T-helper 2 cell treated with Interferon-gamma antibody and Interleukin-4, amounts not matched to agents 5 μg/mL and 100 μg/mL, for 36 hours (primary cell): ENCODE results near the gene PPP2R2C.

Experiments
- DNase-seq: peaks from one replicate; pipeline ENCODE4 v3.0.0; 2021; ENCODE audit warnings: low spot score
- H3K27ac Mint-ChIP-seq: one replicate; pipeline ENCODE4 v1.8.0; 2021; ENCODE audit warnings: mild to moderate bottlenecking, mixed read lengths
- H3K27me3 Mint-ChIP-seq: one replicate; pipeline ENCODE4 v1.8.0; 2021; ENCODE audit warnings: low read depth, mixed read lengths
- H3K36me3 Mint-ChIP-seq: one replicate; pipeline ENCODE4 v1.8.0; 2021; ENCODE audit warnings: low read depth, mixed read lengths
- H3K4me1 Mint-ChIP-seq: one replicate; pipeline ENCODE4 v1.8.0; 2021; ENCODE audit warnings: low read depth, mixed read lengths
- H3K4me3 Mint-ChIP-seq: one replicate; pipeline ENCODE4 v1.8.0; 2022; ENCODE audit warnings: mild to moderate bottlenecking, moderate library complexity, mixed read lengths
- H3K9me3 Mint-ChIP-seq: one replicate; pipeline ENCODE4 v1.8.0; 2021; ENCODE audit warnings: mixed read lengths

Gene PPP2R2C

DNA sequence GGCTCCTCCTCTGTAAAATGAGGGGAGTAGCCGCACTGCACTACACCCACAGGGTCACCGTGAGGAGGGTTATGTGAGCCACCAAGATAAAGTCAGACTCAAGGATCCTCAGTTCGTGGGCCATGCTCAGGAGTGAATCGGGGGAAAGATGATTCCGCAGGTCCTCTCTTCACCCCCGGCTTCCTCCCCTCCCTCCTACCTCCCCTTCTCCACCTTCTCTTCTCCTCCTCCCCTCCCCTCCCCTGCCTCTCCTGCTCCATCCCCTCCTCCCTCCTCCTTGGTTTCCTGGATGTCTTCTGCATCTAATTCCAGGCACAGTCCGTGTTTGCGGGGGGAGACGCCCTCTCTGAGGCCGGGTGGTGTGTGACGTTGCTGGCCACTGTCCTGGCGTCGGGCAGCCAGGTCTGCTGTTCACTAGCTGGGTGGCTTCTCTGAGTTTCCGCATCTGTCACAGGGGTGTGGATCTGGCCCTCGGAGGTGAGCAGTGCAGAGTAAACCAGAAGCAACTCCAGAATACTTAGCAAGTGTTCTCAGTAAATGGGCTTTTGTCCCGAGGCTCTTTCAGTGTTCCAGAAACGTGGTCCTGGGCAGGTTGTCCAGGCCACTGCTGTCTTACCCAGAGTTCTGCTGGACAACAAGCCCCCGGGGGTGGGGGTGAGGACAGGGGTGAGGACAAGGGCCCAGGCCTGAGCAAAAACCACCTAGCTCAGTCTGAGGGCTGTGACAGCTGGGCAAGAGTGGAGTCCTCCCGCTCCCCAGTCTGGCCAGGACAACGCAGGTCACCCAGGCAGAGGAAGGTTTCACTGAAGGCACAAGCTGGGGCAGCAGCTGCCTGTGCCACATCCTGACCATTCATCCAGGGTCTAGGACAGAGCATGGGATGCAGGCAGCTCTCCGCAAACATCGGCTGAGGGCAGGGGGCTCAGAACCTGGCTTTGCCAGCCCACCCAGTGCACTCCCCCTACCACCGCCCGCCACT lies 92.4 kb downstream of the PPP2R2C start:
- Mint-ChIP-seq H3K9me3 (no peaks in the 10 kb centered on the region), H3K4me3 (no peak overlapping the region), H3K27me3 (peaks cover 9% of the 10 kb centered on the region), H3K27ac (no peak overlapping the region), H3K36me3 (no peaks in the 10 kb centered on the region), H3K4me1 (no peaks in the 10 kb centered on the region)
- no peak for DNase-seq

DNA sequence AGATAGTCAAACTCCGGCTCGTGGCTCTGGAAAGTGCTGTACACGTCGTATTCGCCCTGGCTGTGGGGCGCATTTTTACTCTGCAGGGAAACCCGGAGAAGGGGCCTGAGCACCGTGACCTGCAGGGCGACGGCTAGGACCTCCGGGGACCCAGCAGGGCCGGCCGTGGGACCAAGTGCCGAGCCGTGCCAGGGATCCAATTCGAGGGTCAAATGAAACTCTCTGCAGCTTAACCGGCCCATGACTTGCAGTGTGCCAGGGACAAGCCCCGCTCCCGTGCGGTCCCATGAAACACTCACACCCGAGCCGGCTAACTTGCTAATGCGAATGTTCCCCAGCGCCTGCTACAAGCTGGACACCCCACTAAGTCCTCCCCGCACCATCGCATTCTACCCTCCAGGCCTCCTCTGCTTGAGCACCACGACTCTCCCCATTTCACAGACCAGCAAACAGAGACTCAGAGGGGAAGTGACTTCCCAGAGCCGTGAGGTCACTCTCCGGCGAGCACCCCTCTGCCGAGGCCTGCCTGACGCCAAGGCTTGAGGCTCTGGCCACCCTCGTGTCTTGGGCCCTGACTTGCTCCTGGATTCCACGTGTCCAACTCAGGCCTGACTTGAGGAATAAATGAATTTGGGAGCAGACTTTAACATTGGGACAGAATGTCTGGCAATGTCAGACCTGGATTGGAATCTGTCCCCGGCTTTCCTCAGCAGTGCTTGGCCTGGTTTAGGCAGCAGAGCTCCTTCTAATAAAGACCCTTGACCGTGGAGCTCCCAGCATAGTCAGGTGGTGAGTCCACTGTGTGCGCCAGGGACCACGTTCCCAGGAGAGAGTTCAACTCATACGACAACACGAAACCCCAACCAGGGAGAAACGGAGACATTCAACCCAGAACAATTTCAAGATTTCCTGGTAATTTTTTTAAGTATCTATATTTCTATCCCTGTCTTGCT lies 93.6 kb downstream of the PPP2R2C start:
- Mint-ChIP-seq H3K4me1 (no peaks in the 10 kb centered on the region), H3K36me3 (no peaks in the 10 kb centered on the region), H3K4me3 (no peak overlapping the region), H3K27me3 (peaks cover 9% of the 10 kb centered on the region), H3K9me3 (no peaks in the 10 kb centered on the region), H3K27ac (no peak overlapping the region)
- DNase-seq, result no peak

DNA sequence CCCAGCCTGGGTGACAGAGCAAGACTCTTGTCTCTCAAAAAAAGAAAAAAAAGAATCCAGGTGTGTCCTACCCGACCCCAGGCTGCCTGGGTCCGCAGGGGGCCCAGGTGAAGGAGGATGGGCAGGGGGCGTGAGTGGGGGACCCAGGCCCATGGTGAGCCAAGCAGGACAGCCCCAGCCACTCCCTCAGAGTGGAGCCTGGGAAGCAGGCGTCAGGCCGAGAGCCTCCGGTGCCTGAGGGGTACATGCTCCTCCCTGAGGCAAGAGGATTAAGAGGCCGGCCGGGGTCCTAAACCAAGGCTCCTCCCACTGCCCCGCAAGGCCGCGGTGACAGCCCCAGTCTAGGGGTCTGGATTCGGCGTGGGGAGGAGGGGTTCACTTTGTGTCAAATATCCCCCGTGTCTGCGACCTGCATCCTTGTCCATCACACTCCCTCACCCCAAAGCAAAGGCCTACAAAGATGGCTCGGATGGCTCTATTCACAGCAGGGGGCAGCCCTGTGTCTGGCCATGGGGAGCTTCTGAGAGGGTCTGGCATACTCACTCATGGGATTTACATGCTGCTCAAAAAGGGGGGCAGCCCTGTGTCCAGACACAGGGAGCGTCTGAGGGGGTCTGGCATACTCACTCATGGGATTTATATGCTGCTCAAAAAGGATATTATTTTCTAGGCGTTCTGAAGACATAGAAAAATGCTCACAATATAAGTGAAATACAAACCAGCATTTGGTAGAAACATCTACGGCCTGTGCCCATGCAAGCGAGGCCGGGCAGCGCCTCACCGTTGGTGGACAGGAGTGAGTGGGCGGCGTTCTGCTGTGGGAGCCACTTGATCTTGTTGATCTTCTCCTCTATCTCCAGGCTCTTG lies 94.6 kb downstream of the PPP2R2C start:
- Mint-ChIP-seq H3K4me1 (no peaks in the 10 kb centered on the region), H3K9me3 (no peaks in the 10 kb centered on the region), H3K27me3 (peaks cover 9% of the 10 kb centered on the region), H3K27ac (no peak overlapping the region), H3K4me3 (no peak overlapping the region), H3K36me3 (no peaks in the 10 kb centered on the region)
- no peak for DNase-seq

DNA sequence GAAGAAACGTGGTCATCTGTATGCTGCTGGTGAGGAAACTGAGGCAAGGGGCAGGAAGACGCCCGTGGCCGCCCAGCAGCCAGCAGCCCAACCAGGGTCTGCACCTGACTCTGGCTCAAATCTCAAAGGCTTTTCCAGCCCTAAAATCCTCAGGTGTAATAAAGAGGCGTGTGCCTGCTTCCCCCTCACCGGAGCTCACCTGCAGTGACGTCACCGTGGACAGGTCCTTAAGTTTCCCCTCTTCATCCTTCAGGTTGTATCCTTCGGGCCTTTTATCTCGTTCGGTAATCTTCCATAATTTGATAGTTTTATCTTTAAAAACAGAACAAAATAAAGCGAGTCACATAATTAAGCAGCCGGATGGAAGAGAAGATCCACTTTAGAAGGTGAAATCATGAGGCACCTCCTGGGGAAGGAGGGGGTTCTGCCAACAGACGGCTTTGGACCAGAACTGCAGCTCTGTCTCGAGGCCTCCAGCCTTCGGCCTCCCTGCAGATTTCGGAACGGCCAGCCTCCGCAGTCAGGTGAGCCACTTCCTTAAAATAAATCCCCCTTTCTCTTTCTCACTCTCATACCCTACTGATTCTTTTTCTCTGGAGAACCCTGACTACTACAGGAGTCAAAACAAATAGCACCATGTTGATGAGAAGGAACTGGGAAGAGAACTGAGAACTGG lies 96.7 kb downstream of the PPP2R2C start:
- Mint-ChIP-seq H3K27ac (no peak overlapping the region), H3K4me3 (no peak overlapping the region), H3K36me3 (no peaks in the 10 kb centered on the region), H3K9me3 (no peaks in the 10 kb centered on the region), H3K27me3 (peaks cover 9% of the 10 kb centered on the region), H3K4me1 (no peaks in the 10 kb centered on the region)
- no peak for DNase-seq

DNA sequence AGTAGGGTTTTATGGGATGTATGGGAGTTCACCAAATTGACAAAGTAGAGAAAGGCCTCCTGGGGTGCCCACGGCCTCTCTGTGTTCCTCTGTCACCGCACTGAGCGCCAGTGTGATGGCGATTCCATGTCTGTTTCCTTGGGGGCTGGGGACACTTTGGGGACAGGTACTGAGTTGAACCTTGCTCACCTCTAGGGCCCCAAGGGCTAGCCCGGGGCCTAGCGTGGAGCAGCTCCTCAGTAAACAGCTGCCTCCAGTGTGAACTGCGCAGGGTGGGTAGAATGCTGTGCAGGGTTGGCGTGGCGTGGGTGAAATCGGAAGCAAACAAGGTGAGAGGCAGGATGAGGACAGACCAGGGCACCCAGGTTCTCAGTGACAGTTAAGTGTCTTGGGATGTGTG lies 97.8 kb downstream of the PPP2R2C start:
- Mint-ChIP-seq H3K27ac (no peak overlapping the region), H3K9me3 (no peaks in the 10 kb centered on the region), H3K4me1 (no peaks in the 10 kb centered on the region), H3K36me3 (no peaks in the 10 kb centered on the region), H3K4me3 (no peak overlapping the region), H3K27me3 (peaks cover 4% of the 10 kb centered on the region)
- DNase-seq, result no peak

DNA sequence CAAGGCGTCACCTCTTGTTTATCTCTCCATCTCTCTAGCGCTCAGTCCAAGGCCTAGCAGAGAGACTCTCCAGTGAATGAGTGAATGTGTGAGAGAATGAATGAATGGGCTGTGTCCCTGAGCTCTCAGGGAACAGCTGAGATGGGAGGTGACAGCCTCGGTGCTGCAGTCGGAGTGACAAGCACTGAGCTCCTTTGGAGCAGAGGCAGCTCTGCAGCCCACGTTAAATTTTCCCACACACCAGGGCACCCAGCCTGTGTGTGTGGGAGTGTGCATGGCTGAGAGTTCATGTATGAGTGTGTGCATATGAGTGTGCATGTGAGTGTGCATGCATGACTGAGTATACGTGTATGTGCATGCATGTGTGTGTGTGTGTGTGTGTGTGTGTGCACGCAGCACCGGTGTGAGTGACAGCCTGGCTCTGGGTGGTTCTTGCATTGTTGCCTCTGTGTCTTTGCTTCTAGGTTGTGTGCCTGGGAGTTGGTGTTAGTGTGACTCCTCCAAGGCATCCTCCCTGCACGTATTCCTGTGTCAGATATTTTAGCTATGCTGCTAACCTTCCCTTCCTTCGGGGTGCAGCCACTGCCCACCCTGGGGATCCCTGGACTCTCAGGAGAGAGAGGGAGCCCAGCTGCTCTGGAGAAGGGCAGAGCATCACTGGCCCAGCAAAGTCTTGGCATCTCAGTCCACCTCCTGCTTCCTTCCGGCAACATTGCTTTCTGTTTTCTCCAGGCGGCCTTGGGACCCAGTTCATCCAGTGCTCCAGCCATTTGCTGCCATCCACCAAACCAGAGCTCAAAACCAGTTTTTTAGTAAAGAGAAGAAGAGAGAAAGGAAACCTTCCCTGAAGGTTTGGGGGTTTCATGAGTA lies 98.6 kb downstream of the PPP2R2C start:
- Mint-ChIP-seq H3K9me3 (no peaks in the 10 kb centered on the region), H3K36me3 (no peaks in the 10 kb centered on the region), H3K27ac (no peak overlapping the region), H3K4me1 (no peaks in the 10 kb centered on the region), H3K27me3 (peaks cover under 1% of the 10 kb centered on the region), H3K4me3 (no peak overlapping the region)
- DNase-seq, result no peak

DNA sequence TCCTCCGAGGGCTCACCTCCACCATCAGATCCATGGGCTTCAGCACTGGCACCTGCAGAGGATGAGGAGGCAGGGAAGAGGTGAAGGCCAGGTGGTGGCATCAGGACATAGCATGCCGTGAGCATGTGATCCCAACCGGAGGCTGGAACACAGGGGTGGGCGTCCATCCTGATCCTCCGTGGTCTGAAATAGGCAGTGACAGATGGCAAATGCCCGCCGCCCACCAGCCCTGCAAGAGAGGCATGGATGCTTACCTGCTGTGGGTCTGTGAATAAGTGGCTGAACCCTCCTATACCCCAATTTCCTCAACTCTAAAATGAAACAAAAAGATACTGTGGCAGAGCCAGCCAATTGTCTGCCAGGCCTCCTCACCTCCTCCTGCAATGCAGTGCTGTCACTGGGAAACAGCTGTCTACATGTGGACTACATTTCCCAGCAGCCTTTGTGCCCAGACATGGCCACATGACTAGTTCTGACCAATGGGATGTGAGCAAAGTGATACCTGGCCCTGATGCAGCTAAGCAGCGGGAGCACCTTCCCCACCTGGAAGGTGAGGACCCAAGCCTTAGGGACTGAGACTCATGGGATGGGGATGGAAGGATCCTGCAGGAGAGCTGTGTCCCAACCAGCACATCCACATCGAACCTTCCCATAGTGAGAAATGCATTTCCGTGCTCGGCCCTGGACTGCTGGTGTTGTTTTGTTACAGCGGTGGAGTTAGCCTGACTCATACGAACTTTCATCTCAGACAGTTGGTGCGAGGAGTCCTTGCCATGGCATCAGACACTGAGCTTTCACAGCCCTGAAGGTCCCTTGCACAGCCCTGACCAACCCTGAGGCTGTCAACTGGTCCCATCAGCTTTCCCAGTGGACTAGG lies 99.5 kb downstream of the PPP2R2C start:
- H3K4me1 Mint-ChIP-seq, result no peaks in the 10 kb centered on the region
- H3K27me3 Mint-ChIP-seq, result no peaks in the 10 kb centered on the region
- H3K36me3 Mint-ChIP-seq, result no peaks in the 10 kb centered on the region
- no peak overlapping the region for H3K4me3 Mint-ChIP-seq
- no peaks in the 10 kb centered on the region for H3K9me3 Mint-ChIP-seq
- H3K27ac Mint-ChIP-seq, result no peak overlapping the region
- DNase-seq, result peak; percentile 5

DNA sequence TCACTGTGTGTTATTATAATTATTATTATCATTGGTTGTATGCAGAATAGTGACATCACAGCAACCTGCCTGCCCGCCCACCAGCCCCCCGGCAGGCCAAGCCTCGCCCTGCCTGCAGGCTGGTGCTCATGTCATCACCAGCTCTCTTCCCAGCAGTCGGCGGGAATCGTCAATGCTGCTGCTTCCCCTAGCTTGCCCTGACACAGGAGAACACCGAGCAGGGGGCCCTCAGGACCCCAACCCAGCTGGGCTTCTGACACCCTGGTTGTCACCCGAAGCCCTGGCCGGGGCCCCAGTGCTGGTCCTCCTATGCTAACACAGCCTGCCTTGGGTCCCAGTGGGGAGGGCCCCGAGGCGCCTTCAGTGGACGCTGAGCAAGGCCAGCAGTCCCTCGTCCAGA lies 100.6 kb downstream of the PPP2R2C start:
- Mint-ChIP-seq H3K27me3 (no peaks in the 10 kb centered on the region), H3K4me1 (no peaks in the 10 kb centered on the region), H3K36me3 (no peaks in the 10 kb centered on the region), H3K27ac (no peak overlapping the region), H3K9me3 (no peaks in the 10 kb centered on the region), H3K4me3 (no peak overlapping the region)
- no peak for DNase-seq

DNA sequence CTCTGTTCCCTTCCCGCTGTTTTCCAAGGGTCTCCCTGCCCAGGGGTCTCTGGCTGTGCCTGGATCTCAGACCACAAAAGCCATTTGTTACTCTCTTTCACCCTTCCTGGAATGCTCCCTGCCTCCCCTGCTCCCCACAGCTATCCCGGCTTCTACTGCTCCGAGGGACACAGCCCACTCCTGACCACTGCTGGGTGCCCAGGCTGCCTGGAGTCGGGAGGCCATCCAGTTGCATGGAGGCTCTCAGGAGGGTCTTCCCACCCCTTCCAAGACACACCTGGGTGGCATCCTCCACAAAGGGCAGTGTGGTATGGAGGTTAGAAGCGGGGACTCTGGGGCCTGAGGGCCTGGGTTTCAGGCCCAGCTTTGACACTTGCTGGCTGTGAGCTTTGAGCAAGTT lies 101.1 kb downstream of the PPP2R2C start:
- no peak for DNase-seq
- Mint-ChIP-seq H3K9me3 (no peaks in the 10 kb centered on the region), H3K4me3 (no peak overlapping the region), H3K4me1 (no peaks in the 10 kb centered on the region), H3K36me3 (no peaks in the 10 kb centered on the region), H3K27me3 (no peaks in the 10 kb centered on the region), H3K27ac (no peak overlapping the region)

DNA sequence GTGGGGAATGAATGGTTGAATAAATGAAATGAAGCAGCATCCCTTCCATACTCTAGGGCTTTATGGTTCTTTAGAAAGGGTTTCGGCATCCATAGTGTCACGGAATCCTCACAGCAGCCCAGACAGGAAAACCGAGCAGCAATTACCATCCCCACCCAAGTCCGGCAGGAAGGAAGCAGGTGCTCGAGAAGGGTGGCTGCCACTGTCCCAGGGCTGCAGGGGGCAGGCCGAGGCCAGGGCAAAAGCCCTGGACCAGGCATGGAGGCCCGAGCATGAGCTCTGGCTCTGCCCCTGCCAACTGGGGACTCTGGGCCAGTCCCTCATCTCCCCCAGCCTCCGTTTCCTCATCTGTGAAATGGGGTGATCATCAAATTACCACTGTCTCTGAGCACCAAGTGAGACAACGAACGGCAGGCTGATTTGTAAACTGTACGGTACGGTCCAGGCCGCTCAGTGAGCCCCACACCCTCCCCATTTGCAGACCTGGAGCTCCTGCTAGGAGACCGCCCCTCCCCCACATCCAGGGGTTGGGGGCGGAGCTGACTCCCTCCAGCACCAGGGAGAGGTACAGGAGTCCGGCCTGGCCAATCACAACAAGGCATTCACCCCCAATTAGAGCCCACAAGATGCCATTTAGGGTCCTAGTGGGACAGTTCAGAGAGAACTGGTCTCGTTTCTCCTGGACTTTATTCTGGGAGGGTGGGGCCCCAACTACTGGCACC lies 102.3 kb downstream of the PPP2R2C start:
- no peaks in the 10 kb centered on the region for H3K36me3 Mint-ChIP-seq
- no peak for DNase-seq
- no peaks in the 10 kb centered on the region for H3K9me3 Mint-ChIP-seq
- H3K4me3 Mint-ChIP-seq, result no peak overlapping the region
- H3K4me1 Mint-ChIP-seq, result no peaks in the 10 kb centered on the region
- H3K27ac Mint-ChIP-seq, result no peak overlapping the region
- H3K27me3 Mint-ChIP-seq, result no peaks in the 10 kb centered on the region

DNA sequence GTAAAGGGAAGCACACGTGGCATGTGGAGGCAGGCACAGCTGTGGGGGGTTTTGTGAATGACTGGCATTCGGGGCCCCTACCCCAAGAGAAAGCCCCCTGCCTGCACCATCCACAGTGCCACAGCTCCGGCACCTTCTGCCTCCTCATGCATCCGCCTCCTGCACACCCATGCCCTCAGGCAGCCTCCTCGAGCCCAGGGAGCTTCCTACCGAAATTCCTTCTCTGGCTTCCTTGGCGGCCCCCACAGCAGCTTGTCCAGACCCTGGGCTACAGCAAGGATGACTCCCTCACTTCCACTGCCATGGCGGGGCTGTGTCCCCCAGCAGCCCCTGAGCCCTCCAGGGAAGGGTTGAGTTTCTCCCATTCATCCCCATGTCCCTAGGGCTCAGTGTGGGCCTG lies 102.9 kb downstream of the PPP2R2C start:
- H3K27me3 Mint-ChIP-seq, result no peaks in the 10 kb centered on the region
- H3K36me3 Mint-ChIP-seq, result no peaks in the 10 kb centered on the region
- no peaks in the 10 kb centered on the region for H3K9me3 Mint-ChIP-seq
- no peak for DNase-seq
- H3K27ac Mint-ChIP-seq, result no peak overlapping the region
- no peak overlapping the region for H3K4me3 Mint-ChIP-seq
- no peaks in the 10 kb centered on the region for H3K4me1 Mint-ChIP-seq
